H1 (cell line): ENCODE results near the gene RIIAD1. TPM values are rescaled to one million over a fixed set of nuclear protein-coding genes. Genes with fewer than 3 reads are reported as not detected.

Experiments
- CTCF ChIA-PET: fragments of 300-600 bp; sonication (Branson Sonifier 250); formaldehyde crosslinking; loops from one replicate; lab custom pipeline; 2021; ENCODE audit not compliant: partially characterized antibody; lab: Charles Lee
- POLR2A ChIA-PET: fragments of 300-600 bp; sonication (Branson Sonifier 250); formaldehyde crosslinking; loops from one replicate; lab custom pipeline; 2021; ENCODE audit warnings: inconsistent platforms; ENCODE audit not compliant: partially characterized antibody; lab: Charles Lee
- DNase-seq, 2 experiments: peaks; one replicate each; pipeline versions ENCODE4 v3.0.0 to v3.0.0-alpha.2; 2010 to 2022; ENCODE audit warnings: low spot score in 2 of 2, low read depth in 1 of 2, mixed read lengths in 1 of 2
- FAIRE-seq: peaks from 2 replicates; lab custom pipeline; 2011; peaks lifted over from hg19 to GRCh38; lab: Jason Lieb, UNC
- H2AFZ ChIP-seq: 2 replicates; pipeline ENCODE4 v1.8.1; 2012; ENCODE audit warnings: low read length, inconsistent platforms
- H2AK5ac ChIP-seq: 2 replicates; pipeline ENCODE4 v1.6.1; 2013; ENCODE audit warnings: low read depth, low read length
- H2BK120ac ChIP-seq: replicated peaks from 2 replicates; pipeline ENCODE3; 2013; ENCODE audit warnings: low read depth, low read length, inconsistent platforms
- H2BK12ac ChIP-seq: 2 replicates; pipeline ENCODE4 v1.6.1; 2013; ENCODE audit warnings: low read depth, low read length
- H2BK15ac ChIP-seq: 2 replicates; pipeline ENCODE4 v1.6.1; 2013; ENCODE audit warnings: low read length
- H2BK20ac ChIP-seq: 2 replicates; pipeline ENCODE4 v1.6.1; 2013; ENCODE audit warnings: low read length
- H2BK5ac ChIP-seq: 2 replicates; pipeline ENCODE4 v1.6.1; 2013; ENCODE audit warnings: low read depth, low read length
- H3K14ac ChIP-seq: 2 replicates; pipeline ENCODE4 v1.6.1; 2013; ENCODE audit warnings: inconsistent platforms; ENCODE audit not compliant: insufficient read length
- H3K18ac ChIP-seq: 2 replicates; pipeline ENCODE4 v1.6.1; 2013; ENCODE audit warnings: low read length; ENCODE audit errors: extremely low read depth
- H3K23ac ChIP-seq: 2 replicates; pipeline ENCODE4 v1.6.1; 2013; ENCODE audit warnings: inconsistent platforms; ENCODE audit not compliant: insufficient read length
- H3K23me2 ChIP-seq: 2 replicates; pipeline ENCODE4 v1.6.1; 2013; ENCODE audit warnings: low read depth, low read length
- H3K27ac ChIP-seq: 2 replicates; pipeline ENCODE4 v1.6.1; 2011; ENCODE audit warnings: low read depth, low read length, inconsistent platforms
- H3K27me3 ChIP-seq, 4 experiments: replicated peaks in 1 of 4; 1 replicate in 1 of 4; 2 replicates in 3 of 4; pipeline versions ENCODE4 v1.6.1 to v1.8.1; 2011 to 2013; ENCODE audit warnings: low read length in 3 of 4, mild to moderate bottlenecking in 3 of 4, inconsistent platforms in 2 of 4, mixed read lengths in 2 of 4, moderate library complexity in 1 of 4; ENCODE audit not compliant: control insufficient read depth in 3 of 4, insufficient read depth in 3 of 4; ENCODE audit errors: extremely low read depth in 1 of 4
- H3K36me3 ChIP-seq, 4 experiments: 2 replicates each; pipeline versions ENCODE4 v1.6.1 to v1.8.1; 2011 to 2013; ENCODE audit warnings: mild to moderate bottlenecking in 4 of 4, low read length in 3 of 4, moderate library complexity in 2 of 4, control low read depth in 1 of 4, inconsistent platforms in 1 of 4; ENCODE audit not compliant: insufficient read depth in 4 of 4, control insufficient read depth in 2 of 4
- H3K4ac ChIP-seq: replicated peaks from 2 replicates; pipeline ENCODE3; 2013; ENCODE audit warnings: low read length, low read depth, mixed read lengths, inconsistent platforms; ENCODE audit not compliant: insufficient read length
- H3K4me1 ChIP-seq, 4 experiments: replicated peaks in 1 of 4; 1 replicate in 1 of 4; 2 replicates in 3 of 4; pipeline versions ENCODE4 v1.6.1 to v1.8.1; 2011 to 2013; ENCODE audit warnings: low read length in 3 of 4, inconsistent platforms in 2 of 4, mixed read lengths in 1 of 4; ENCODE audit not compliant: insufficient read depth in 4 of 4, control insufficient read depth in 3 of 4
- H3K4me2 ChIP-seq, 2 experiments: 2 replicates each; pipeline versions ENCODE4 v1.6.1 to v1.8.1; 2011 to 2013; ENCODE audit warnings: low read depth in 2 of 2, low read length in 2 of 2, control low read depth in 1 of 2, inconsistent platforms in 1 of 2, mild to moderate bottlenecking in 1 of 2; ENCODE audit not compliant: insufficient read depth in 1 of 2
- H3K4me3 ChIP-seq, 4 experiments: fragments of 200-600, 300-600 bp in 1 of 4; sonication (generic), shearing (Covaris generic), sonication (Bioruptor Twin) in 1 of 4; 2 replicates each; pipeline versions ENCODE4 v1.5.1 to v1.8.1; 2011 to 2016; ENCODE audit warnings: low read length in 4 of 4, low read depth in 3 of 4, control low read depth in 2 of 4, inconsistent platforms in 2 of 4, mild to moderate bottlenecking in 2 of 4, mixed read lengths in 1 of 4, moderate library complexity in 1 of 4; ENCODE audit not compliant: insufficient read depth in 2 of 4; ENCODE audit errors: extremely low read depth in 1 of 4
- H3K56ac ChIP-seq: replicated peaks from 2 replicates; pipeline ENCODE3; 2013; ENCODE audit warnings: low read depth, mild to moderate bottlenecking, mixed read lengths, low read length, inconsistent platforms; ENCODE audit not compliant: insufficient read length
- H3K79me1 ChIP-seq: 2 replicates; pipeline ENCODE4 v1.6.1; 2013; ENCODE audit warnings: low read depth, low read length, control low read depth
- H3K79me2 ChIP-seq, 2 experiments: 2 replicates each; pipeline versions ENCODE4 v1.6.1 to v1.8.1; 2012 to 2013; ENCODE audit warnings: low read length in 2 of 2, mild to moderate bottlenecking in 2 of 2, inconsistent platforms in 1 of 2; ENCODE audit not compliant: insufficient read depth in 2 of 2, control insufficient read depth in 1 of 2
- H3K9ac ChIP-seq, 4 experiments: replicated peaks in 1 of 4; 1 replicate in 1 of 4; 2 replicates in 3 of 4; pipeline versions ENCODE4 v1.6.1 to v1.8.1; 2011 to 2013; ENCODE audit warnings: low read depth in 3 of 4, low read length in 3 of 4, control low read depth in 2 of 4, mild to moderate bottlenecking in 2 of 4, moderate library complexity in 2 of 4, inconsistent platforms in 1 of 4; ENCODE audit errors: extremely low read depth in 1 of 4
- H3K9me3 ChIP-seq, 2 experiments: 2 replicates each; pipeline versions ENCODE4 v1.6.1 to v1.8.1; 2012 to 2013; ENCODE audit warnings: mild to moderate bottlenecking in 2 of 2, moderate library complexity in 2 of 2, control low read depth in 1 of 2, inconsistent platforms in 1 of 2, low read depth in 1 of 2, low read length in 1 of 2, mixed read lengths in 1 of 2; ENCODE audit not compliant: insufficient read depth in 2 of 2
- H4K20me1 ChIP-seq, 2 experiments: replicated peaks in 1 of 2; 2 replicates each; pipeline versions ENCODE3 to v1.8.1; 2011 to 2013; ENCODE audit warnings: inconsistent platforms in 2 of 2, low read length in 2 of 2, mild to moderate bottlenecking in 1 of 2; ENCODE audit not compliant: insufficient read depth in 2 of 2, control insufficient read depth in 1 of 2
- H4K5ac ChIP-seq: 2 replicates; pipeline ENCODE4 v1.6.1; 2013; ENCODE audit warnings: low read length, low read depth, mixed read lengths, inconsistent platforms; ENCODE audit not compliant: insufficient read length
- H4K8ac ChIP-seq: 2 replicates; pipeline ENCODE4 v1.8.0; 2013; ENCODE audit warnings: mild to moderate bottlenecking, moderate library complexity, low read length, inconsistent platforms; ENCODE audit not compliant: insufficient read depth; ENCODE audit errors: extremely low read depth
- H4K91ac ChIP-seq: replicated peaks from 2 replicates; pipeline ENCODE3; 2013; ENCODE audit warnings: low read length, mixed read lengths, inconsistent platforms; ENCODE audit not compliant: insufficient read length
- BCL11A ChIP-seq, 2 experiments: IDR thresholded peaks; one replicate each; pipeline ENCODE4 v1.6.1; 2011; ENCODE audit warnings: low read depth in 2 of 2, low read length in 2 of 2, mild to moderate bottlenecking in 2 of 2
- CTBP2 ChIP-seq: IDR thresholded peaks from 2 replicates; pipeline ENCODE4 v1.7.0; 2011; ENCODE audit warnings: borderline replicate concordance, mild to moderate bottlenecking, moderate library complexity, mixed read lengths, low read length; ENCODE audit not compliant: insufficient read depth, insufficient read length
- EGR1 ChIP-seq: IDR thresholded peaks from 2 replicates; pipeline ENCODE4 v1.6.1; 2011; ENCODE audit warnings: low read depth, low read length, borderline replicate concordance
- JUN ChIP-seq: IDR thresholded peaks from 2 replicates; pipeline ENCODE4 v1.6.1; 2011; ENCODE audit warnings: low read depth, mild to moderate bottlenecking, improper control_type of control experiment, low read length
- SIX5 ChIP-seq: IDR thresholded peaks from 2 replicates; pipeline ENCODE4 v1.6.1; 2011; ENCODE audit warnings: mild to moderate bottlenecking, low read depth, low read length
- WGBS, 2 experiments: shearing (Covaris generic) in 1 of 2; methylation state at CpG; one replicate each; pipeline versions ENCODE4 v1.1.6 to v1.1.7; 2013 to 2015; ENCODE audit warnings: low lambda C conversion rate in 2 of 2, mixed read lengths in 2 of 2, inconsistent platforms in 1 of 2, low coverage in 1 of 2, missing lambda C conversion rate in 1 of 2; ENCODE audit not compliant: insufficient replicate concordance in 2 of 2, insufficient coverage in 1 of 2, insufficient read length in 1 of 2; ENCODE audit errors: extremely low coverage in 1 of 2, missing lambda C conversion rate in 1 of 2; 5-methylcytosine and 5-hydroxymethylcytosine counted together
- polyA plus RNA-seq, 7 experiments: library from polyadenylated mRNA; depleted of rRNA in 3 of 7; stranded (reverse) in 5 of 7; unstranded in 2 of 7; fragments of >200 nt in 5 of 7; fragments of 200-250 nt in 2 of 7; gene quantifications; 1 replicate in 5 of 7; 2 replicates in 1 of 7; 4 replicates in 1 of 7; pipeline versions ENCODE4 v1.2.1 to v1.2.3, GENCODE V29; 2011 to 2013; ENCODE audit warnings: missing spikeins in 2 of 7, mixed read lengths in 2 of 7
- total RNA-seq: library from RNA; stranded (reverse); fragmentation: NEBNext Ultra II Directional; extraction: Animal tissue kit (Norgen Biotek cat#: 25700); gene quantifications from 2 replicates; pipeline ENCODE4 v1.2.1, GENCODE V29; 2021

The RIIAD1 gene
- total and polyA plus RNA-seq, 2 of the 8 experiments (the other 6 are each of a cell fraction or from before 2014, with no cell fraction given), result not detected

DNA sequence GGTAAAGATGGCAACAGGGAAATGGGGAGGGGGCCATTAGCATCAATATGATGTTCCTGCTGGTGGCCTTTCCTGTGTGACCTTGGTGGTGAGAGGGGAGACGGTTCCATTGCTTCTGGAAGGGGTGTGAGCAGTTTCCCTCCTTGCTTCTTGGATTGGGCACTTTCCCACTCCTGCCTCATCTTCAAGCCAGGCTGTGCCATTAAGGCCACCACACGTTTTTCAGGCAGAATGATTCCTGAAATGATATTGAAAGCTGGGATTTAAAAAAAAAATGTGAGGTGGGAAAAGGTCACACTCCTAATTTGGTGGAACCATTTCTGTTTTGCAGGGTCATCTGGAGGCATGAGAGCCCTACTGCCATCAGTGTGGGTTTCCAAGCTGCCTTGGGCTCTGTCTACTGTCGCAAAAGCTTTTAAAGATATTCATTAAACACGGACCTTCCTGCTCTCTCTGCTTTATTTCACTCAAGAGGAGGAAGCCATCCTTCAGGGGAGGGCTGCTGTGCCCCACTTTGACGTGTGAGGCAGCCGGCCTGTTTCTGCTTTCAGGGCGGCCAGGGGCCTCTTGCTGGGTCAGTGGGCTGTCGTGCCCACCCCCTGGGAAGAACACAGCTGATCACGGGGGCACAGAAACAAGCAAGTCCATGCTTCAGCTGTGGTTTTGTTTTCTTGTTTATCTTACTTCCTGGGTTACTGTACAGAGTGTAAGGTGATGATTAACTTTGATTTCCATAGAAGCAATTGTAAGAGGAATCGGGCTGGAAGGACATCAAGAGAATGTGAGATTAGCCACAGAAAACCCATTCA, 8.0 kb downstream of the RIIAD1 start:
- no peak overlapping the region; the same call in 1 of the 2 replicates for H2BK15ac ChIP-seq
- no peak overlapping the region for H2AFZ ChIP-seq
- H3K27me3 ChIP-seq, result no peaks in the 10 kb centered on the region; a peak in 1 of 7 replicates
- no peak overlapping the region for H2BK120ac ChIP-seq
- H3K79me1 ChIP-seq, result no peaks in the 10 kb centered on the region
- no peak overlapping the region for H3K56ac ChIP-seq
- no peak overlapping the region for H2BK5ac ChIP-seq
- H3K79me2 ChIP-seq, result no peaks in the 10 kb centered on the region
- no peak for TF ChIP-seq JUN
- no peak for TF ChIP-seq CTBP2
- no peak for TF ChIP-seq BCL11A (IDR thresholded peaks at IDR 0.05; ENCODE audit: low read depth in 2 of 2, low read length in 2 of 2)
- TF ChIP-seq EGR1, result no peak
- TF ChIP-seq SIX5, result no peak
- peak overlapping the region; percentile 2 to 40; a peak in 1 of 4 replicates for H3K4me2 ChIP-seq
- no peak overlapping the region for H3K9ac ChIP-seq
- H4K20me1 ChIP-seq, result no peaks in the 10 kb centered on the region
- WGBS, 2 experiments, result 68% methylated on average over 10 of the region's 10 CpGs; no CpG with 5 or more reads in 1 of the 2 experiments
- H3K9me3 ChIP-seq, result no peaks in the 10 kb centered on the region
- no peak overlapping the region for H2BK12ac ChIP-seq
- no peak overlapping the region for H2BK20ac ChIP-seq
- no peak overlapping the region for H3K4me3 ChIP-seq
- no peaks in the 10 kb centered on the region for H3K36me3 ChIP-seq
- no peak overlapping the region for H4K5ac ChIP-seq
- H3K23ac ChIP-seq, result no peak overlapping the region
- H3K14ac ChIP-seq, result no peak overlapping the region
- no peak overlapping the region for H2AK5ac ChIP-seq
- H3K27ac ChIP-seq, result no peak overlapping the region
- H3K23me2 ChIP-seq, result no peaks in the 10 kb centered on the region
- H3K4me1 ChIP-seq, result peaks cover 3 to 10% (median 6%) of the 10 kb centered on the region in 4 experiments
- FAIRE-seq (no peak), DNase-seq (no peak)
- POLR2A ChIA-PET, result interaction anchor here (1.1 to 2.5 kb wide), 5 partner anchors 12 to 189 kb away, joined by 3 to 10 read pairs (median 3); partner anchors contain the start of genes C2CD4D and TUFT1
- H4K91ac ChIP-seq, result no peak overlapping the region
- CTCF ChIA-PET, result interaction anchor here (0.9 to 2.5 kb wide), 8 partner anchors 11 to 70 kb away, joined by 3 to 14 read pairs (median 4); no protein-coding TSS in a partner anchor
- H3K18ac ChIP-seq, result no peak overlapping the region
- no peak overlapping the region for H3K4ac ChIP-seq
- H4K8ac ChIP-seq, result no peak overlapping the region
